ENCODE measurements around the gene ARFGAP1.

The ARFGAP1 gene

GRCh38 chr20:63319164-63320040 is 46.8 kb downstream of the ARFGAP1 start:
- Histone ChIP-seq H3K36me3 (ENCODE audit: control insufficient read depth, insufficient read depth, low read length) (no peaks in the 10 kb centered on the region), H3K9ac (ENCODE audit: low read length) (no peak overlapping the region), H3K4me1 (ENCODE audit: control insufficient read depth, insufficient read depth, low read length) (no peaks in the 10 kb centered on the region), H3K27me3 (ENCODE audit: control insufficient read depth, insufficient read depth, low read length) (peaks cover 11% of the 10 kb centered on the region), H3K4me3 (ENCODE audit: low read length) (no peak overlapping the region), H3K9me3 (ENCODE audit: control insufficient read depth, low read length) (no peaks in the 10 kb centered on the region)

GRCh38 chr20:63320041-63320511 is 47.5 kb downstream of the ARFGAP1 start:
- no peaks in the 10 kb centered on the region for H3K9me3 ChIP-seq (ENCODE audit: control insufficient read depth, low read length)
- no peak overlapping the region for H3K4me3 ChIP-seq (ENCODE audit: low read length)
- H3K9ac ChIP-seq (ENCODE audit: low read length): no peak overlapping the region
- H3K27me3 ChIP-seq (ENCODE audit: control insufficient read depth, insufficient read depth, low read length): peaks cover 10% of the 10 kb centered on the region
- H3K36me3 ChIP-seq (ENCODE audit: control insufficient read depth, insufficient read depth, low read length): no peaks in the 10 kb centered on the region
- no peaks in the 10 kb centered on the region for H3K4me1 ChIP-seq (ENCODE audit: control insufficient read depth, insufficient read depth, low read length)

- Histone ChIP-seq H3K4me3 (ENCODE audit: low read length) (no peak overlapping the region), H3K9me3 (ENCODE audit: control insufficient read depth, low read length) (no peaks in the 10 kb centered on the region), H3K4me1 (ENCODE audit: control insufficient read depth, insufficient read depth, low read length) (no peaks in the 10 kb centered on the region), H3K9ac (ENCODE audit: low read length) (no peak overlapping the region), H3K27me3 (ENCODE audit: control insufficient read depth, insufficient read depth, low read length) (peaks cover 10% of the 10 kb centered on the region), H3K36me3 (ENCODE audit: control insufficient read depth, insufficient read depth, low read length) (no peaks in the 10 kb centered on the region)
Measured at GRCh38 chr20:63320616-63321147, 48.1 kb downstream of the ARFGAP1 start.

- no peaks in the 10 kb centered on the region for H3K4me1 ChIP-seq (ENCODE audit: control insufficient read depth, insufficient read depth, low read length)
- H3K9me3 ChIP-seq (ENCODE audit: control insufficient read depth, low read length): no peaks in the 10 kb centered on the region
- H3K4me3 ChIP-seq (ENCODE audit: low read length): no peak overlapping the region
- H3K27me3 ChIP-seq (ENCODE audit: control insufficient read depth, insufficient read depth, low read length): peaks cover 10% of the 10 kb centered on the region
- H3K9ac ChIP-seq (ENCODE audit: low read length): no peak overlapping the region
- no peaks in the 10 kb centered on the region for H3K36me3 ChIP-seq (ENCODE audit: control insufficient read depth, insufficient read depth, low read length)
Measured at GRCh38 chr20:63321148-63321831, 48.7 kb downstream of the ARFGAP1 start.

- Histone ChIP-seq H3K9ac (ENCODE audit: low read length) (no peak overlapping the region), H3K27me3 (ENCODE audit: control insufficient read depth, insufficient read depth, low read length) (peaks cover 10% of the 10 kb centered on the region)
Measured at GRCh38 chr20:63322146-63322932, 49.7 kb downstream of the ARFGAP1 start.

GRCh38 chr20:63322933-63323273 is 50.3 kb downstream of the ARFGAP1 start:
- Histone ChIP-seq H3K9me3 (ENCODE audit: control insufficient read depth, low read length) (no peaks in the 10 kb centered on the region), H3K27me3 (ENCODE audit: control insufficient read depth, insufficient read depth, low read length) (peaks cover 10% of the 10 kb centered on the region), H3K36me3 (ENCODE audit: control insufficient read depth, insufficient read depth, low read length) (no peaks in the 10 kb centered on the region), H3K4me1 (ENCODE audit: control insufficient read depth, insufficient read depth, low read length) (no peaks in the 10 kb centered on the region), H3K4me3 (ENCODE audit: low read length) (no peak overlapping the region), H3K9ac (ENCODE audit: low read length) (no peak overlapping the region)

More at GRCh38 chr20:63322146-63322932, 49.7 kb downstream of the ARFGAP1 start:
- no peaks in the 10 kb centered on the region for H3K9me3 ChIP-seq (ENCODE audit: control insufficient read depth, low read length)
- no peaks in the 10 kb centered on the region for H3K36me3 ChIP-seq (ENCODE audit: control insufficient read depth, insufficient read depth, low read length)
- no peak overlapping the region for H3K4me3 ChIP-seq (ENCODE audit: low read length)
- no peaks in the 10 kb centered on the region for H3K4me1 ChIP-seq (ENCODE audit: control insufficient read depth, insufficient read depth, low read length)

- H3K4me3 ChIP-seq (ENCODE audit: low read length): no peak overlapping the region
Measured at GRCh38 chr20:63323357-63323981, 50.9 kb downstream of the ARFGAP1 start.

GRCh38 chr20:63325021-63325471 is 52.4 kb downstream of the ARFGAP1 start:
- Histone ChIP-seq H3K4me3 (ENCODE audit: low read length) (no peak overlapping the region), H3K4me1 (ENCODE audit: control insufficient read depth, insufficient read depth, low read length) (no peaks in the 10 kb centered on the region), H3K27me3 (ENCODE audit: control insufficient read depth, insufficient read depth, low read length) (peaks cover 10% of the 10 kb centered on the region), H3K9me3 (ENCODE audit: control insufficient read depth, low read length) (no peaks in the 10 kb centered on the region), H3K9ac (ENCODE audit: low read length) (no peak overlapping the region), H3K36me3 (ENCODE audit: control insufficient read depth, insufficient read depth, low read length) (no peaks in the 10 kb centered on the region)

More at GRCh38 chr20:63323357-63323981, 50.9 kb downstream of the ARFGAP1 start:
- Histone ChIP-seq H3K36me3 (ENCODE audit: control insufficient read depth, insufficient read depth, low read length) (no peaks in the 10 kb centered on the region), H3K9me3 (ENCODE audit: control insufficient read depth, low read length) (no peaks in the 10 kb centered on the region), H3K27me3 (ENCODE audit: control insufficient read depth, insufficient read depth, low read length) (peaks cover 10% of the 10 kb centered on the region), H3K9ac (ENCODE audit: low read length) (no peak overlapping the region), H3K4me1 (ENCODE audit: control insufficient read depth, insufficient read depth, low read length) (no peaks in the 10 kb centered on the region)

GRCh38 chr20:63325554-63326313 is 53.1 kb downstream of the ARFGAP1 start:
- H3K27me3 ChIP-seq (ENCODE audit: control insufficient read depth, insufficient read depth, low read length): peaks cover 10% of the 10 kb centered on the region
- no peaks in the 10 kb centered on the region for H3K9me3 ChIP-seq (ENCODE audit: control insufficient read depth, low read length)
- no peaks in the 10 kb centered on the region for H3K36me3 ChIP-seq (ENCODE audit: control insufficient read depth, insufficient read depth, low read length)
- H3K4me3 ChIP-seq (ENCODE audit: low read length): no peak overlapping the region
- H3K4me1 ChIP-seq (ENCODE audit: control insufficient read depth, insufficient read depth, low read length): no peaks in the 10 kb centered on the region
- no peak overlapping the region for H3K9ac ChIP-seq (ENCODE audit: low read length)

GRCh38 chr20:63326314-63327230 is 54.0 kb downstream of the ARFGAP1 start:
- Histone ChIP-seq H3K36me3 (ENCODE audit: control insufficient read depth, insufficient read depth, low read length) (no peaks in the 10 kb centered on the region), H3K9me3 (ENCODE audit: control insufficient read depth, low read length) (no peaks in the 10 kb centered on the region), H3K9ac (ENCODE audit: low read length) (no peak overlapping the region), H3K27me3 (ENCODE audit: control insufficient read depth, insufficient read depth, low read length) (peaks cover 14% of the 10 kb centered on the region), H3K4me1 (ENCODE audit: control insufficient read depth, insufficient read depth, low read length) (no peaks in the 10 kb centered on the region), H3K4me3 (ENCODE audit: low read length) (no peak overlapping the region)
